Lower leg skin (tissue), 4 donors: ENCODE data around the gene WT1. TPM values are rescaled to one million over a fixed set of nuclear protein-coding genes. Genes with fewer than 3 reads are reported as not detected.
A peak's percentile ranks its signal among the peaks of the same experiment; 100 is the strongest.
"Not testable (repeated sequence)": the region's sequence is repeated elsewhere in the genome, so short reads cannot be mapped to it uniquely, and the experiment has no call there.

Experiments
- DNase-seq, 2 donors: peaks; one replicate each; pipeline ENCODE4 v3.0.0-alpha.2; 2019; ENCODE audit warnings: low spot score in 2 of 2
- H3K4me3 ChIP-seq: fragments of 200-600 bp; sonication (generic); 2 replicates; pipeline ENCODE4 v1.5.1; 2017; ENCODE audit warnings: mild to moderate bottlenecking, low read depth; ENCODE audit not compliant: poor library complexity, severe bottlenecking
- CTCF ChIP-seq, 3 donors: fragments of 450-650 bp; IDR thresholded peaks; one replicate each; pipeline ENCODE4 v1.5.1; 2016; ENCODE audit warnings: antibody characterized with exemption in 3 of 3, mild to moderate bottlenecking in 3 of 3, moderate library complexity in 2 of 3
- POLR2A ChIP-seq, 2 donors: fragments of 450-650 bp; IDR thresholded peaks; one replicate each; pipeline ENCODE4 v1.6.1; 2016 to 2017; ENCODE audit warnings: antibody characterized with exemption in 2 of 2, mild to moderate bottlenecking in 1 of 2, moderate library complexity in 1 of 2
- WGBS, 2 donors: methylation state at CpG; one replicate each; pipeline ENCODE4 v1.1.5; 2018; 5-methylcytosine and 5-hydroxymethylcytosine counted together
- intact Hi-C: fragments of 100-400 bp; cut with DNase I; formaldehyde crosslinking; loops from one replicate; pipeline ENCODE4 v1.15.0; 2023; ENCODE audit warnings: low total_unique reads
- total RNA-seq, 4 donors: library from RNA; depleted of rRNA; stranded (reverse); fragments of >200 nt; gene quantifications; one replicate each; pipeline ENCODE4 v1.1.0, GENCODE V29; 2016

The WT1 gene
- not detected for total RNA-seq

DNA sequence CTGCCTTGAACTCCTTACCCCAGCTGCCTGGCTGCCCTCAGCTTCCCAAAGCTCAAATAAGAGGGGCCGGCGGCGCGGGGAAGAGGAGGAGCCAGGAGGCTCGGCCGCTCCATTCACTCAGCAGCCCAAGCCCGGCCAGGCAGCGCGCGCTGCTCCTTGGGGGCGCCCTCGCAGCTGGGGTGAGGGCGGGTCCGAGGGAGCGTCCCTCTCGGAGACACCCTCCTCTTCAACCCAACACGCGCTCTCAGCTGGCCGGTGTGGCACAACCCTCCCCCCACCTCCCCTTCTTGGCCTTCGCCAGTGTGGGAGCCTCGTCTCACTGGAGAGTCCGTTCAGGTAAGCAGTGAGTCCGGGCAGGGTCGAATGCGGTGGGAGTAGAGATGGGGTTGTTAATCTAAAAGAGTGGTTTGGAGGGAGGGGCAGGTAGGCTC, at the start of gene WT1:
Gene WT1 (minus strand): TSS at position 29 of the 431 bp plus-strand sequence.
- WGBS, 2 donors: 3 to 4% methylated on average over 25 of the region's 25 CpGs
- H3K4me3 ChIP-seq: no peak within 1 kb of the TSS
- DNase-seq: no peak
- TF ChIP-seq CTCF (IDR thresholded peaks at IDR 0.05) (no peak), POLR2A (IDR thresholded peaks at IDR 0.05) (no peak)
- intact Hi-C loops: no loop called here

GRCh38 chr11:32479291-32479690, 44.0 kb upstream of the WT1 start:
- TF ChIP-seq CTCF (IDR thresholded peaks at IDR 0.05): no peak
- no peak for TF ChIP-seq POLR2A (IDR thresholded peaks at IDR 0.05)
- WGBS, 2 donors: 71 to 74% methylated on average over 4 of the region's 4 CpGs

GRCh38 chr11:32478277-32478731, 43.0 kb upstream of the WT1 start:
- TF ChIP-seq POLR2A (IDR thresholded peaks at IDR 0.05) (no peak), CTCF (IDR thresholded peaks at IDR 0.05) (no peak)
- WGBS, 2 donors: 36 to 37% methylated on average over 7 of the region's 7 CpGs
- DNase-seq: no peak
- intact Hi-C loops: no loop called here
- H3K4me3 ChIP-seq: no peak overlapping the region

More at GRCh38 chr11:32479291-32479690, 44.0 kb upstream of the WT1 start:
- intact Hi-C loops: no loop called here
- H3K4me3 ChIP-seq: no peak overlapping the region
- no peak for DNase-seq

- TF ChIP-seq CTCF (IDR thresholded peaks at IDR 0.05) (no peak), POLR2A (IDR thresholded peaks at IDR 0.05) (no peak)
- peak in 1 of 2 donors; percentile 12 for DNase-seq
- no peak overlapping the region for H3K4me3 ChIP-seq
- intact Hi-C loops: no loop called here
- WGBS, 2 donors: 86% methylated on average over 5 of the region's 5 CpGs
Measured at GRCh38 chr11:32473282-32473909, 38.1 kb upstream of the WT1 start.

GRCh38 chr11:32472226-32472625, 36.9 kb upstream of the WT1 start:
- intact Hi-C loops: no loop called here
- 37 to 41% methylated on average over 4 of the region's 4 CpGs for WGBS, 2 donors
- DNase-seq: no peak
- TF ChIP-seq CTCF (IDR thresholded peaks at IDR 0.05): no peak
- no peak for TF ChIP-seq POLR2A (IDR thresholded peaks at IDR 0.05)
- no peak overlapping the region for H3K4me3 ChIP-seq

DNA sequence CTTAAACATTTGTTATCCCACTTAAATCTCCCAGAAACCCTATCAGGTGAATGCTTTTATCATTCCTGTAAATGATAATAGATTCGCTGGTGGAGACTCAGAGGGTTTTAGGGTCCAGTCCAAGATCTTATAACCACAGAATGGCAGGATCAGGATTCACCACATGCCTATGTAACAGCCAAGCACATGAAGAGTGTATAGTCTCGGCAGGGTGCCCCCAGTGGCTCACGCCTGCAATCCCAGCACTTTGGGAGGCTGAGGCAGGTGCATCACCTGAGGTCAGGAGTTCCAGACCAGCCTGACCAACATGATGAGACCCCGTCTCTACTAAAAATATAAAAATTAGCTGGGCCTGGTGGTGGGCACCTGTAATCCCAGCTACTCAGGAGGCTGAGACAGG, 36.2 kb upstream of the WT1 start:
- DNase-seq, H3K4me3 ChIP-seq, intact Hi-C loops: not testable (repeated sequence)
- WGBS, 2 donors: 88 to 89% methylated on average over 4 of the region's 4 CpGs
